Sigmoid colon (tissue), 7 donors: ENCODE measurements around the gene GRIK5. TPM values are rescaled to one million over a fixed set of nuclear protein-coding genes. Genes with fewer than 3 reads are reported as not detected.
A peak's percentile ranks its signal among the peaks of the same experiment; 100 is the strongest.

Source experiments
- DNase-seq: peaks from one replicate; pipeline ENCODE4 v3.0.0-alpha.2; 2019
- H3K27ac ChIP-seq, 4 donors: fragments of 200-600 bp; sonication (generic); one replicate each; pipeline ENCODE4 v1.5.1; 2016 to 2019; ENCODE audit warnings: mild to moderate bottlenecking in 1 of 4
- H3K27me3 ChIP-seq, 3 donors: fragments of 200-600 bp; sonication (generic); one replicate each; pipeline ENCODE4 v1.5.1; 2019; ENCODE audit warnings: mild to moderate bottlenecking in 1 of 3
- H3K36me3 ChIP-seq, 4 donors: fragments of 200-600 bp; sonication (generic); one replicate each; pipeline ENCODE4 v1.5.1; 2016 to 2019
- H3K4me1 ChIP-seq, 4 donors: fragments of 200-600 bp; sonication (generic); one replicate each; pipeline ENCODE4 v1.5.1; 2017 to 2019
- H3K4me3 ChIP-seq, 4 donors: fragments of 200-600 bp; sonication (generic); one replicate each; pipeline ENCODE4 v1.5.1; 2017 to 2019; ENCODE audit warnings: mild to moderate bottlenecking in 2 of 4, moderate library complexity in 1 of 4
- H3K9me3 ChIP-seq, 4 donors: fragments of 200-600 bp in 3 of 4; sonication (generic) in 3 of 4; one replicate each; pipeline versions ENCODE4 v1.5.1 to v1.6.1; 2013 to 2019
- EP300 ChIP-seq, 4 donors: sonication (generic); formaldehyde crosslinking; IDR thresholded peaks; one replicate each; pipeline ENCODE4 v1.6.1; 2017; ENCODE audit warnings: antibody characterized with exemption in 4 of 4
- POLR2A ChIP-seq, 2 donors: fragments of 450-650 bp; IDR thresholded peaks; one replicate each; pipeline ENCODE4 v1.6.1; 2016; ENCODE audit warnings: antibody characterized with exemption in 2 of 2, mild to moderate bottlenecking in 2 of 2, moderate library complexity in 2 of 2
- POLR2AphosphoS5 ChIP-seq, 4 donors: sonication (generic); formaldehyde crosslinking; IDR thresholded peaks; one replicate each; pipeline ENCODE4 v1.6.1; 2017; ENCODE audit warnings: antibody characterized with exemption in 4 of 4
- whole genome bisulfite sequencing, 2 donors: extraction: QIAGEN DNeasy Blood & Tissue Kit; methylation state at CpG; one replicate each; pipeline ENCODE4 v1.1.7; 2013; 5-methylcytosine and 5-hydroxymethylcytosine counted together
- intact Hi-C: fragments of 100-400 bp; cut with DNase I; formaldehyde crosslinking; loops from one replicate; pipeline ENCODE4 v1.15.1; 2023
- polyA plus RNA-seq, 3 donors: library from polyadenylated mRNA; stranded (reverse); fragments of 200-250 nt; gene quantifications; one replicate each; pipeline ENCODE4 v1.2.3, GENCODE V29; 2013
- total RNA-seq, 4 donors: library from RNA; depleted of rRNA; stranded (reverse); fragments of >200 nt; gene quantifications; one replicate each; pipeline ENCODE4 v1.1.0, GENCODE V29; 2016
- TF ChIP-seq, protein P1 (sequence below), 4 experiments: fragments of 450-650 bp in 3 of 4; fragments of 200-600 bp in 1 of 4; IDR thresholded peaks; one replicate each; pipeline ENCODE4 v1.5.1; 2016 to 2019; ENCODE audit warnings: antibody characterized with exemption in 4 of 4, mild to moderate bottlenecking in 3 of 4, moderate library complexity in 2 of 4
- donor health status: healthy with polysubstance abuse.
- donor health status: Bipolar disorder and iron deficiency.
- donor health status: healthy.

Gene GRIK5
- total and polyA plus RNA-seq, 7 donors = under 0.01 to 23.3 (median 10.3) TPM; not detected in 1

DNA sequence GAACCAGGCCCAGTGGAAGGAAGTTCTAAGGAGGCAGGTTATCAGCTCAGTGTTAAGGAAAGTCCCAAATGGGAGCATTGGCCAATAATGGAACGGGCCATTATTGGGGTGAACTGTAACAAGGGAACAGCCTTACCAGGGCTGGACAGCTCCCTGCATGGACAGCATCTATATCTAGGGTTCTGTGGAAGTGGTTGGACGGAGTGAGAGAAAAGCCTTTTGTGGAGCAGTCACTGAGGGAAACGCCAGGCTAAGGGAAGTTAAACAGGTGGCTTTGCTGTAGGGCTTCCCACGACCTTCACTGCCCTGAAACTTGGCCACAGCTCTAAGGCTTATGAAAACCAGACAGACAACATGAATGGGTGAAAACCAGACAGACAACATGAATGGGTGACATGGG, 45.2 kb upstream of the GRIK5 start:
- no peak for DNase-seq
- intact Hi-C loops = no loop called here
- TF ChIP-seq POLR2A (IDR thresholded peaks at IDR 0.05) (no peak), EP300 (IDR thresholded peaks at IDR 0.05) (no peak), POLR2AphosphoS5 (IDR thresholded peaks at IDR 0.05) (no peak)
- TF ChIP-seq, protein P1, sequence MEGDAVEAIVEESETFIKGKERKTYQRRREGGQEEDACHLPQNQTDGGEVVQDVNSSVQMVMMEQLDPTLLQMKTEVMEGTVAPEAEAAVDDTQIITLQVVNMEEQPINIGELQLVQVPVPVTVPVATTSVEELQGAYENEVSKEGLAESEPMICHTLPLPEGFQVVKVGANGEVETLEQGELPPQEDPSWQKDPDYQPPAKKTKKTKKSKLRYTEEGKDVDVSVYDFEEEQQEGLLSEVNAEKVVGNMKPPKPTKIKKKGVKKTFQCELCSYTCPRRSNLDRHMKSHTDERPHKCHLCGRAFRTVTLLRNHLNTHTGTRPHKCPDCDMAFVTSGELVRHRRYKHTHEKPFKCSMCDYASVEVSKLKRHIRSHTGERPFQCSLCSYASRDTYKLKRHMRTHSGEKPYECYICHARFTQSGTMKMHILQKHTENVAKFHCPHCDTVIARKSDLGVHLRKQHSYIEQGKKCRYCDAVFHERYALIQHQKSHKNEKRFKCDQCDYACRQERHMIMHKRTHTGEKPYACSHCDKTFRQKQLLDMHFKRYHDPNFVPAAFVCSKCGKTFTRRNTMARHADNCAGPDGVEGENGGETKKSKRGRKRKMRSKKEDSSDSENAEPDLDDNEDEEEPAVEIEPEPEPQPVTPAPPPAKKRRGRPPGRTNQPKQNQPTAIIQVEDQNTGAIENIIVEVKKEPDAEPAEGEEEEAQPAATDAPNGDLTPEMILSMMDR (IDR thresholded peaks at IDR 0.05) = no peak
- H3K36me3 ChIP-seq = no peaks in the 10 kb centered on the region
- no peak overlapping the region for H3K27ac ChIP-seq
- 69 to 75% methylated on average over 4 of the region's 4 CpGs for WGBS, 2 donors
- H3K27me3 ChIP-seq = no peaks in the 10 kb centered on the region
- peaks cover 0 to 13% (median 0%) of the 10 kb centered on the region in 4 donors for H3K4me1 ChIP-seq
- H3K4me3 ChIP-seq = no peak overlapping the region
- H3K9me3 ChIP-seq = no peaks in the 10 kb centered on the region

DNA sequence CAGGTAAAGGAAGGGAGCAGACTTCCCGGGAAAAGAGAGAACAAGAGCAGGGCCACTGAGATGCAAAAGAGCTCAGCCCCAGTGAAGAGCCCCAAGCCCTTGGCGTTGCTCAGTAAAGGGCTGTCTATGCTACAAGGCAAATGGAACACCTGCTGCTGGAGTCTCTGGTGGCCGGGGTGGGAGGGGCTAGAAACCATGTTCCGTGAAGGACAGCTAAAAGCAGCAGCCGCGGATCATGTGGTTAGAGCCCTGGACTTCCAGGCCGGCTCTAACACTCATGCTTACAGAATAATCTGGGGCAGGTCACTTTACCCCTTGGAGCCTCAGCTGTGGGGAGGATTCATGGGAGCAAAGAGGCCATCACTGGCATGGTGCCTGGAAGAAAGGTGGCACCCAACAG, 44.4 kb upstream of the GRIK5 start:
- H3K4me1 ChIP-seq = peaks cover 0 to 13% (median 0%) of the 10 kb centered on the region in 4 donors
- TF ChIP-seq POLR2A (IDR thresholded peaks at IDR 0.05) (no peak), EP300 (IDR thresholded peaks at IDR 0.05) (no peak), POLR2AphosphoS5 (IDR thresholded peaks at IDR 0.05) (no peak)
- TF ChIP-seq, protein P1 (IDR thresholded peaks at IDR 0.05) = no peak
- intact Hi-C loops = no loop called here
- H3K9me3 ChIP-seq = no peaks in the 10 kb centered on the region
- H3K36me3 ChIP-seq = no peaks in the 10 kb centered on the region
- H3K4me3 ChIP-seq = no peak overlapping the region
- no peaks in the 10 kb centered on the region for H3K27me3 ChIP-seq
- no peak for DNase-seq
- WGBS, 2 donors = 37 to 38% methylated on average over 7 of the region's 7 CpGs
- peak overlapping the region in 1 of 4 donors; percentile 54 for H3K27ac ChIP-seq

DNA sequence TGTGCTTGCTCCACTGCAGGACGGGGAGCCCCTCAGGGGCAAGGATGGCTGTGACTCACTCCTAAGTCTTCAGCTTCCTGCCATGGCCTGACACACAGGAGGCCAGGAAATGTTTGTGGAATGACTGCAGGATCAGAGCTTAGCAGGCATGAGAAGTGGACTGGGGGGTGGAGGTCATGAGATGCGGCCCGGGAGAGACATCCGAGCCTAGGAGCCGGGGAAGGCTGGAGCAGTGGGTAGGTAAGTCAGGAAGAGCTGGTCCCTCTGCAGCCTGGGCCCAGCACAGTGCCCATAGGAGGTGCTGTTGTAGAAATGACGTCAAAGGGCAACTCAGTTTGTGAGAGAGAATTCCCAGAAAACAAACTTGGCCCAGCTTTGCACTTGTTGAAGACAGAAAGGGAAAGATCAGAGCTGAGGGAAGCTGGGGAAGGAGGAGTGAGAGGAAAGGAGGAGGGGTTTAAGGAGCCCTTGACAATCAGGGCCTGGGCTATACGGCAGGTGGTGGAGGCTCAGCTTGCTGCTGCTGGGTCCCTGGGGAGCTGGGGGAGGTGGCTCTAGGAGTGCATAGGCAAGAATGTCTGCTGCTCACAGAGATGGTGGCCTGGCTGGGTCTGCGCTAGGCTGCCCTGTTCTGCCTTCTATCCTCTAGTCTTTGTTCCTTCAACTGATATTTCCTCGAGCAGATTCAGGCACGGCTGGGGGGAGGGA, 43.8 kb upstream of the GRIK5 start:
- intact Hi-C loops = no loop called here
- WGBS, 2 donors = 56 to 60% methylated on average over 10 of the region's 10 CpGs
- TF ChIP-seq POLR2A (IDR thresholded peaks at IDR 0.05) (no peak), EP300 (IDR thresholded peaks at IDR 0.05) (no peak), POLR2AphosphoS5 (IDR thresholded peaks at IDR 0.05) (no peak)
- TF ChIP-seq, protein P1 (IDR thresholded peaks at IDR 0.05) = no peak
- no peaks in the 10 kb centered on the region for H3K36me3 ChIP-seq
- no peaks in the 10 kb centered on the region for H3K9me3 ChIP-seq
- peaks cover 0 to under 1% (median 0%) of the 10 kb centered on the region in 3 donors for H3K27me3 ChIP-seq
- H3K4me1 ChIP-seq = peaks cover 0 to 13% (median 0%) of the 10 kb centered on the region in 4 donors
- no peak overlapping the region for H3K4me3 ChIP-seq
- DNase-seq = no peak
- peak overlapping the region in 1 of 4 donors; percentile 54 for H3K27ac ChIP-seq

DNA sequence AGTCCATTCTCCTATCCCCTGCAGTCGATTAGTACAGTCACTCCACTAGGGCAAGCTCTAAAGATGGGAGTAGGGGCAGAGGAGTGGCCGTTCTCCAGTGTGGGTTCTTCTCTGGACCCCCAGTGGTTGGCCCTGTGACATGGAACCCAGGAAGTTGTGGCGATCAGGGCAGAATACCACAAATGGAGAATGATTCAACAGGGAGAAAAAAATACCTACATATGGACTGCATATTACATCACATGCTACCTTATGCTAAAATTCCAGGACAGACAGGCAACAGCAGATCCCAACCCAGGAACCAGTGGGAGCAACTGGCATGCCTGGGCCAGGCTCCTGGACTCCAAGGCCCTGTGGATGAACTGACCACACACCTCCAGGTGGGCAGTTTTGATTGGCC, 41.8 kb upstream of the GRIK5 start:
- intact Hi-C loops = no loop called here
- no peak overlapping the region for H3K27ac ChIP-seq
- peaks cover 0 to 17% (median 0%) of the 10 kb centered on the region in 3 donors for H3K27me3 ChIP-seq
- peaks cover 0 to 13% (median 0%) of the 10 kb centered on the region in 4 donors for H3K4me1 ChIP-seq
- H3K4me3 ChIP-seq = no peak overlapping the region
- no peaks in the 10 kb centered on the region for H3K9me3 ChIP-seq
- WGBS, 2 donors = 79 to 87% methylated on average over 3 of the region's 3 CpGs
- no peak for TF ChIP-seq POLR2AphosphoS5 (IDR thresholded peaks at IDR 0.05)
- no peak for TF ChIP-seq POLR2A (IDR thresholded peaks at IDR 0.05)
- DNase-seq = no peak
- H3K36me3 ChIP-seq = no peaks in the 10 kb centered on the region

DNA sequence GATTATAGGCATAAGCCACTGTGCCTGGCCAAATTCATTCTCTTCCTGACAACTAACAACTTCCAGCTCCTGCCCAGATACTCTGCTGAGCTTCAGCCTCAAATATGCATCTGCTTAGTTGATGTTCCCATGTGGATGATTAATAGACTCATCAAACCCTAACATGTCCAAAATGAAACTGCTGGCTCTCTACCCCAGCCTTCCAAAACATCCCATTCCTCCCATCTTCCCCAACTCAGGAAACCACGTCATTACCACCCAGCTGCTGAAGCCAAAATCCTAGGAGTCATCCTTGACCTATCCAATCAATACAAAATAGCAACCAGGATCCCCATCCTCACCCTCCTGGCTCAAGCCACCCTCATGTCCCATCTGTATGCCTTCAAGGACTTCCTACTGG, 41.4 kb upstream of the GRIK5 start:
- Histone ChIP-seq H3K36me3 (no peaks in the 10 kb centered on the region), H3K9me3 (no peaks in the 10 kb centered on the region), H3K4me1 (peaks cover 0 to 13% (median 0%) of the 10 kb centered on the region in 4 donors), H3K4me3 (no peak overlapping the region), H3K27me3 (peaks cover 0 to 18% (median 0%) of the 10 kb centered on the region in 3 donors), H3K27ac (no peak overlapping the region)
- intact Hi-C loops = no loop called here
- 84 to 88% methylated on average over 1 of the region's 1 CpG for WGBS, 2 donors
- TF ChIP-seq POLR2A (IDR thresholded peaks at IDR 0.05) = no peak
- TF ChIP-seq, protein P1 (IDR thresholded peaks at IDR 0.05) = no peak
- no peak for TF ChIP-seq EP300 (IDR thresholded peaks at IDR 0.05)
- no peak for TF ChIP-seq POLR2AphosphoS5 (IDR thresholded peaks at IDR 0.05)
- no peak for DNase-seq
